B cell (primary cell): ENCODE results near the gene THBS4. TPM values are rescaled to one million over a fixed set of nuclear protein-coding genes. Genes with fewer than 3 reads are reported as not detected.

Experiments used
- ATAC-seq: fragments of 200-7000 bp; cut with Tn5 transposase; one replicate; pipeline ENCODE4 v1.10.0; 2021; ENCODE audit warnings: low read depth, mild to moderate bottlenecking, moderate number of reproducible peaks, moderate library complexity
- CTCF ChIA-PET: fragments of 350-600 bp; sonication (Branson Sonifier 250); formaldehyde crosslinking; loops from one replicate; lab custom pipeline; 2021; ENCODE audit warnings: antibody characterized with exemption, inconsistent platforms; lab: Charles Lee
- POLR2A ChIA-PET: fragments of 350-600 bp; sonication (Branson Sonifier 250); formaldehyde crosslinking; loops from one replicate; lab custom pipeline; 2021; ENCODE audit warnings: antibody characterized with exemption; lab: Charles Lee
- DNase-seq: peaks from one replicate; pipeline ENCODE4 v3.0.0; 2013
- H2AFZ ChIP-seq: 2 replicates; pipeline ENCODE4 v1.6.1; 2012; ENCODE audit warnings: mild to moderate bottlenecking, low read depth, low read length; ENCODE audit not compliant: insufficient read depth, poor library complexity, severe bottlenecking
- H3K27ac ChIP-seq, 2 donors: 1 replicate in 1 of 2; 2 replicates in 1 of 2; pipeline ENCODE4 v1.5.1; 2012 to 2013; ENCODE audit warnings: low read length in 2 of 2, mild to moderate bottlenecking in 2 of 2, moderate library complexity in 1 of 2
- H3K27me3 ChIP-seq, 4 experiments: fragments of 200-600 bp in 1 of 4; sonication (generic) in 1 of 4; replicated peaks in 1 of 4; 1 replicate in 2 of 4; 2 replicates in 2 of 4; pipeline versions ENCODE4 v1.6.1 to v1.7.0; 2013 to 2016; ENCODE audit warnings: low read length in 3 of 4, mild to moderate bottlenecking in 2 of 4, mixed read lengths in 1 of 4, moderate library complexity in 1 of 4; ENCODE audit not compliant: insufficient read depth in 4 of 4, control insufficient read depth in 3 of 4; ENCODE audit errors: control extremely low read depth in 1 of 4
- H3K36me3 ChIP-seq, 2 experiments: replicated peaks in 1 of 2; 1 replicate in 1 of 2; 2 replicates in 1 of 2; pipeline versions ENCODE4 v1.6.1 to v1.7.1; 2013; ENCODE audit warnings: low read length in 1 of 2; ENCODE audit not compliant: insufficient read depth in 2 of 2, control insufficient read depth in 1 of 2; ENCODE audit errors: control extremely low read depth in 1 of 2, extremely low read depth in 1 of 2
- H3K4me1 ChIP-seq, 2 donors: fragments of 200-600 bp in 1 of 2; sonication (generic) in 1 of 2; 1 replicate in 1 of 2; 2 replicates in 1 of 2; pipeline versions ENCODE4 v1.5.1 to v1.6.1; 2013 to 2017; ENCODE audit warnings: low read length in 2 of 2; ENCODE audit not compliant: control insufficient read depth in 2 of 2, insufficient read depth in 2 of 2
- H3K4me2 ChIP-seq: replicated peaks from 2 replicates; pipeline ENCODE3; 2012; ENCODE audit warnings: mild to moderate bottlenecking, low read depth, low read length; ENCODE audit not compliant: poor library complexity, severe bottlenecking
- H3K4me3 ChIP-seq, 5 experiments: fragments of 200-600 bp in 1 of 5; sonication (generic) in 1 of 5; 1 replicate in 3 of 5; 2 replicates in 2 of 5; pipeline versions ENCODE4 v1.5.1 to v1.7.0; 2011 to 2016; ENCODE audit warnings: low read length in 4 of 5, mild to moderate bottlenecking in 4 of 5, low read depth in 2 of 5, control low read depth in 1 of 5, moderate library complexity in 1 of 5; ENCODE audit not compliant: insufficient read depth in 1 of 5; ENCODE audit errors: control extremely low read depth in 1 of 5, extremely low read depth in 1 of 5
- H3K79me2 ChIP-seq: fragments of 200-600 bp; sonication (generic); one replicate; pipeline ENCODE4 v1.6.0; 2016; ENCODE audit warnings: low read length; ENCODE audit not compliant: control insufficient read depth, insufficient read depth
- H3K9ac ChIP-seq: fragments of 200-600 bp; sonication (generic); 2 replicates; pipeline ENCODE4 v1.6.1; 2017; ENCODE audit warnings: mild to moderate bottlenecking, low read length, moderate library complexity
- H3K9me3 ChIP-seq, 3 donors: one replicate each; pipeline versions ENCODE4 v1.6.1 to v1.7.1; 2013; ENCODE audit warnings: low read length in 2 of 3; ENCODE audit not compliant: control insufficient read depth in 2 of 3, insufficient read depth in 1 of 3; ENCODE audit errors: control extremely low read depth in 1 of 3
- H4K20me1 ChIP-seq: 2 replicates; pipeline ENCODE4 v1.6.0; 2012; ENCODE audit warnings: mild to moderate bottlenecking, low read length; ENCODE audit not compliant: insufficient read depth, control insufficient read depth, poor library complexity, severe bottlenecking
- H3K27ac Mint-ChIP-seq: one replicate; pipeline ENCODE4 v1.8.0; 2021; ENCODE audit warnings: mixed read lengths
- H3K27me3 Mint-ChIP-seq: one replicate; pipeline ENCODE4 v1.8.0; 2021; ENCODE audit warnings: mixed read lengths
- H3K4me1 Mint-ChIP-seq: one replicate; pipeline ENCODE4 v1.8.0; 2021; ENCODE audit warnings: mixed read lengths
- H3K4me3 Mint-ChIP-seq: one replicate; pipeline ENCODE4 v1.8.0; 2021; ENCODE audit warnings: mixed read lengths
- H3K9me3 Mint-ChIP-seq: one replicate; pipeline ENCODE4 v1.8.0; 2022; ENCODE audit warnings: mixed read lengths; ENCODE audit not compliant: insufficient read depth
- EZH2 ChIP-seq: IDR thresholded peaks from 2 replicates; pipeline ENCODE4 v1.6.1; 2012; ENCODE audit warnings: borderline replicate concordance, low read depth, mild to moderate bottlenecking, moderate library complexity, low read length; ENCODE audit not compliant: insufficient read depth, poor library complexity, severe bottlenecking
- WGBS: methylation state at CpG from one replicate; pipeline ENCODE4 v1.1.5; 2013; ENCODE audit warnings: missing lambda C conversion rate; ENCODE audit not compliant: insufficient coverage; 5-methylcytosine and 5-hydroxymethylcytosine counted together
- intact Hi-C: fragments of 100-400 bp; cut with micrococcal nuclease; formaldehyde crosslinking; loops from one replicate; pipeline ENCODE4 v1.10.0; 2022
- polyA plus RNA-seq: library from polyadenylated mRNA; depleted of rRNA; stranded (reverse); fragments of >200 nt; gene quantifications from 2 replicates; pipeline ENCODE4 v1.2.3, GENCODE V29; 2012
- total RNA-seq, 2 donors: library from RNA; stranded (reverse); fragments of 120-200 nt in 1 of 2; gene quantifications; 1 replicate in 1 of 2; 2 replicates in 1 of 2; pipeline versions ENCODE4 v1.2.3 to v1.2.4, GENCODE V29; 2013 to 2022
- TF ChIP-seq, protein P1 (sequence below): fragments of 200-600 bp; IDR thresholded peaks from one replicate; pipeline ENCODE4 v1.8.0; 2022; ENCODE audit warnings: antibody characterized with exemption, mild to moderate bottlenecking

THBS4 gene
- total and polyA plus RNA-seq, 2 donors (not counting 1 experiment from before 2014, with no cell fraction given), result 0.49 to 0.57 TPM

DNA sequence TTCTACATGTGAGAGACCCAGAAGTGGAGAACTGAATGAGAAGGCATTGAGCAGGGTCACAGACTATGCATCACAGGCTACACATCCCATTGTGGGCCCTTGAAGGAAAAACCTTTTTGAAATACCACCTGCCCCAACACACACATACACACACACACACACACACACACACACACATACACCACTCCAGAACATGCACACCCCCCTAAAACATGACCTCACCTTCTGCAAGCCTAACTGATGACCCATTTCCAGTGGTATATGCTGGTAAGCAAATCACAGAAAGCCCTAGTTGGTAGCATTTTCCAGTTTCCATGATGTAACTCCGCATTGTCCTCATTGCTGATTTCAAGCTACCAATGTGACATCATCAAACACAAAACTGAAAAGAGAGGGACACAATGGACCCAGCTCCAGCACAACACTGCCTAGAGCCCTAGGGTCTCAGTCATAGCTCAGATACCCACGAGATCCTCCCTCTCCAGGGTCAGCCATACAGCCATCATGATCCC lies 36.4 kb downstream of the THBS4 start:
- no peak overlapping the region for H2AFZ ChIP-seq
- H3K27ac ChIP-seq, result no peak overlapping the region
- intact Hi-C loops, result no loop called here
- H3K9me3 ChIP-seq, result no peaks in the 10 kb centered on the region
- Mint-ChIP-seq H3K4me1 (peaks cover 16% of the 10 kb centered on the region), H3K27ac (no peak overlapping the region), H3K4me3 (no peak overlapping the region), H3K27me3 (no peaks in the 10 kb centered on the region), H3K9me3 (no peaks in the 10 kb centered on the region)
- H3K27me3 ChIP-seq, result no peaks in the 10 kb centered on the region
- ChIA-PET POLR2A (no interaction called here), CTCF (interaction anchor here (0.9 to 1.0 kb wide), 2 partner anchors 12 to 13 kb away, joined by 3 to 4 read pairs; no protein-coding TSS in a partner anchor)
- H3K4me1 ChIP-seq, result peaks cover 8 to 13% of the 10 kb centered on the region in 2 donors
- WGBS, result 79% methylated on average over 2 of the region's 2 CpGs
- H3K36me3 ChIP-seq, result no peaks in the 10 kb centered on the region
- H3K4me3 ChIP-seq, result no peak overlapping the region
- H3K79me2 ChIP-seq, result no peaks in the 10 kb centered on the region
- DNase-seq, result no peak
- H3K4me2 ChIP-seq, result no peak overlapping the region
- ATAC-seq, result no peak
- no peaks in the 10 kb centered on the region for H4K20me1 ChIP-seq
- TF ChIP-seq, protein P1, sequence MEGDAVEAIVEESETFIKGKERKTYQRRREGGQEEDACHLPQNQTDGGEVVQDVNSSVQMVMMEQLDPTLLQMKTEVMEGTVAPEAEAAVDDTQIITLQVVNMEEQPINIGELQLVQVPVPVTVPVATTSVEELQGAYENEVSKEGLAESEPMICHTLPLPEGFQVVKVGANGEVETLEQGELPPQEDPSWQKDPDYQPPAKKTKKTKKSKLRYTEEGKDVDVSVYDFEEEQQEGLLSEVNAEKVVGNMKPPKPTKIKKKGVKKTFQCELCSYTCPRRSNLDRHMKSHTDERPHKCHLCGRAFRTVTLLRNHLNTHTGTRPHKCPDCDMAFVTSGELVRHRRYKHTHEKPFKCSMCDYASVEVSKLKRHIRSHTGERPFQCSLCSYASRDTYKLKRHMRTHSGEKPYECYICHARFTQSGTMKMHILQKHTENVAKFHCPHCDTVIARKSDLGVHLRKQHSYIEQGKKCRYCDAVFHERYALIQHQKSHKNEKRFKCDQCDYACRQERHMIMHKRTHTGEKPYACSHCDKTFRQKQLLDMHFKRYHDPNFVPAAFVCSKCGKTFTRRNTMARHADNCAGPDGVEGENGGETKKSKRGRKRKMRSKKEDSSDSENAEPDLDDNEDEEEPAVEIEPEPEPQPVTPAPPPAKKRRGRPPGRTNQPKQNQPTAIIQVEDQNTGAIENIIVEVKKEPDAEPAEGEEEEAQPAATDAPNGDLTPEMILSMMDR, result no peak
- no peak for TF ChIP-seq EZH2
- no peak overlapping the region for H3K9ac ChIP-seq
